HEK293T (cell line): ENCODE results near the gene DCAF16.

ENCODE experiments used
- CTCF ChIA-PET: fragments of 350-600 bp; formaldehyde crosslinking; extraction: SDS; loops from one replicate; lab custom pipeline; 2021; ENCODE audit warnings: antibody characterized with exemption, inconsistent platforms; lab: Yijun Ruan, JAX
- POLR2A ChIA-PET: fragments of 350-600 bp; formaldehyde crosslinking; extraction: SDS; loops from one replicate; lab custom pipeline; 2020; ENCODE audit warnings: antibody characterized with exemption, inconsistent platforms; lab: Yijun Ruan, JAX
- DNase-seq: peaks from one replicate; pipeline ENCODE4 v3.0.0; 2012; ENCODE audit warnings: mixed read lengths; ENCODE audit errors: extremely low spot score
- ARNT ChIP-seq: fragments of 450-650 bp; IDR thresholded peaks from 2 replicates; pipeline ENCODE4 v1.6.1; 2017; ENCODE audit warnings: mild to moderate bottlenecking
- BHLHE40 ChIP-seq: fragments of 450-650 bp; IDR thresholded peaks from 2 replicates; pipeline ENCODE4 v1.6.1; 2016; ENCODE audit warnings: mild to moderate bottlenecking, moderate library complexity, borderline replicate concordance
- CTBP1 ChIP-seq: fragments of 450-650 bp; IDR thresholded peaks from 2 replicates; pipeline ENCODE4 v1.6.1; 2016; ENCODE audit warnings: borderline replicate concordance
- ELF4 ChIP-seq: fragments of 450-650 bp; IDR thresholded peaks from 2 replicates; pipeline ENCODE4 v1.6.1; 2017; ENCODE audit warnings: antibody characterized with exemption
- FOXA1 ChIP-seq: fragments of 450-650 bp; IDR thresholded peaks from 2 replicates; pipeline ENCODE4 v1.6.1; 2016; ENCODE audit warnings: mild to moderate bottlenecking
- FOXK2 ChIP-seq: fragments of 450-650 bp; IDR thresholded peaks from 2 replicates; pipeline ENCODE4 v1.6.1; 2016; ENCODE audit warnings: mild to moderate bottlenecking
- FOXM1 ChIP-seq: fragments of 450-650 bp; IDR thresholded peaks from 2 replicates; pipeline ENCODE4 v1.6.1; 2017; ENCODE audit warnings: mild to moderate bottlenecking, borderline replicate concordance
- HDGF ChIP-seq: fragments of 450-650 bp; IDR thresholded peaks from 2 replicates; pipeline ENCODE4 v1.6.1; 2017; ENCODE audit warnings: antibody characterized with exemption, borderline replicate concordance
- L3MBTL2 ChIP-seq: fragments of 450-650 bp; conservative IDR thresholded peaks from 2 replicates; pipeline ENCODE4 v1.6.1; 2016; ENCODE audit warnings: mild to moderate bottlenecking
- LEF1 ChIP-seq: fragments of 450-650 bp; IDR thresholded peaks from 2 replicates; pipeline ENCODE4 v1.6.1; 2017; ENCODE audit warnings: mild to moderate bottlenecking, borderline replicate concordance
- NFRKB ChIP-seq: fragments of 450-650 bp; IDR thresholded peaks from 2 replicates; pipeline ENCODE4 v1.6.1; 2016; ENCODE audit warnings: mild to moderate bottlenecking, moderate library complexity
- PKNOX1 ChIP-seq: fragments of 450-650 bp; IDR thresholded peaks from 2 replicates; pipeline ENCODE4 v1.6.1; 2016
- SP1 ChIP-seq: fragments of 450-650 bp; IDR thresholded peaks from 2 replicates; pipeline ENCODE4 v1.6.1; 2017
- SUZ12 ChIP-seq: fragments of 450-650 bp; IDR thresholded peaks from 2 replicates; pipeline ENCODE4 v1.6.1; 2016; ENCODE audit warnings: mild to moderate bottlenecking
- TARDBP ChIP-seq: fragments of 450-650 bp; IDR thresholded peaks from 2 replicates; pipeline ENCODE4 v1.6.1; 2016
- ZNF384 ChIP-seq: fragments of 450-650 bp; IDR thresholded peaks from 2 replicates; pipeline ENCODE4 v1.6.1; 2016

Gene DCAF16

GRCh38 chr4:17760626-17761025 lies 49.9 kb downstream of the DCAF16 start:
- no peak for TF ChIP-seq TARDBP
- no peak for TF ChIP-seq HDGF
- TF ChIP-seq ARNT, result no peak
- TF ChIP-seq FOXM1, result no peak
- TF ChIP-seq ELF4, result no peak
- TF ChIP-seq CTBP1, result no peak
- TF ChIP-seq SP1, result no peak
- TF ChIP-seq BHLHE40, result no peak
- no peak for TF ChIP-seq ZNF384
- TF ChIP-seq NFRKB, result no peak
- no peak for TF ChIP-seq L3MBTL2
- no peak for TF ChIP-seq FOXK2
- POLR2A ChIA-PET, result no interaction called here
- CTCF ChIA-PET, result interaction anchor here (0.5 kb wide), 1 partner anchor 527 kb away, joined by 4 read pairs; no protein-coding TSS in a partner anchor
- DNase-seq, result no peak

- no peak for TF ChIP-seq TARDBP
- TF ChIP-seq SUZ12, result no peak
- no peak for TF ChIP-seq CTBP1
- TF ChIP-seq LEF1, result no peak
- no peak for TF ChIP-seq ELF4
- peak; percentile 85 for TF ChIP-seq PKNOX1
- no peak for TF ChIP-seq BHLHE40
- no peak for TF ChIP-seq ARNT
- no peak for TF ChIP-seq NFRKB
- no peak for DNase-seq
- POLR2A ChIA-PET, result no interaction called here
- CTCF ChIA-PET, result interaction anchor here (0.6 kb wide), 1 partner anchor 628 kb away, joined by 3 read pairs; no protein-coding TSS in a partner anchor
Measured at GRCh38 chr4:17758485-17758884, 52.1 kb downstream of the DCAF16 start.

- DNase-seq, result no peak
- ChIA-PET CTCF (no interaction called here), POLR2A (no interaction called here)
- TF ChIP-seq SP1, result no peak
- no peak for TF ChIP-seq PKNOX1
- TF ChIP-seq TARDBP, result no peak
- TF ChIP-seq FOXA1, result no peak
- no peak for TF ChIP-seq ELF4
- no peak for TF ChIP-seq CTBP1
- TF ChIP-seq NFRKB, result no peak
- no peak for TF ChIP-seq SUZ12
- no peak for TF ChIP-seq FOXK2
- no peak for TF ChIP-seq HDGF
- TF ChIP-seq FOXM1, result no peak
- no peak for TF ChIP-seq BHLHE40
- no peak for TF ChIP-seq ARNT
- TF ChIP-seq L3MBTL2, result no peak
- TF ChIP-seq ZNF384, result no peak
- TF ChIP-seq LEF1, result no peak
Measured at GRCh38 chr4:17757621-17758020, 52.9 kb downstream of the DCAF16 start.

- CTCF ChIA-PET, result no interaction called here
Measured at GRCh38 chr4:17753646-17754045, 56.9 kb downstream of the DCAF16 start.

More at GRCh38 chr4:17753646-17754045, 56.9 kb downstream of the DCAF16 start:
- no peak for TF ChIP-seq TARDBP
- TF ChIP-seq ARNT, result no peak
- TF ChIP-seq BHLHE40, result no peak
- no peak for TF ChIP-seq ELF4
- TF ChIP-seq SP1, result no peak
- no peak for TF ChIP-seq L3MBTL2
- TF ChIP-seq SUZ12, result no peak
- no peak for TF ChIP-seq HDGF
- no peak for TF ChIP-seq FOXK2
- POLR2A ChIA-PET, result no interaction called here
- DNase-seq, result no peak
